ENCODE data around the gene SSRP1.

Gene SSRP1

GRCh38 chr11:57324886-57325734 lies 10.6 kb downstream of the SSRP1 start, which contains the start of gene TNKS1BP1:
TNKS1BP1 (minus strand) TSS chr11:57324952; CDS start chr11:57321885, 3,067 bp downstream.
- DNase-seq (ENCODE audit: low spot score), result peak; percentile 97

GRCh38 chr11:57324154-57324885 lies 11.4 kb downstream of the SSRP1 start:
- DNase-seq (ENCODE audit: low spot score), result no peak
- no peak for TF ChIP-seq CTCF (IDR thresholded peaks at IDR 0.05; ENCODE audit: extremely low read depth, missing control alignments)

More at GRCh38 chr11:57324886-57325734, 10.6 kb downstream of the SSRP1 start, which contains the start of gene TNKS1BP1:
- no peak for TF ChIP-seq CTCF (IDR thresholded peaks at IDR 0.05; ENCODE audit: extremely low read depth, missing control alignments)

- TF ChIP-seq CTCF (IDR thresholded peaks at IDR 0.05; ENCODE audit: extremely low read depth, missing control alignments), result no peak
- no peak for DNase-seq (ENCODE audit: low spot score)
Observed at GRCh38 chr11:57323855-57324153, 11.9 kb downstream of the SSRP1 start.

GRCh38 chr11:57323167-57323854 lies 12.4 kb downstream of the SSRP1 start:
- TF ChIP-seq CTCF (IDR thresholded peaks at IDR 0.05; ENCODE audit: extremely low read depth, missing control alignments), result no peak
- DNase-seq (ENCODE audit: low spot score), result no peak

- TF ChIP-seq CTCF (IDR thresholded peaks at IDR 0.05; ENCODE audit: extremely low read depth, missing control alignments), result no peak
- no peak for DNase-seq (ENCODE audit: low spot score)
Observed at GRCh38 chr11:57322256-57323166, 13.2 kb downstream of the SSRP1 start.

GRCh38 chr11:57321388-57322255 lies 14.1 kb downstream of the SSRP1 start:
- TF ChIP-seq CTCF (IDR thresholded peaks at IDR 0.05; ENCODE audit: extremely low read depth, missing control alignments), result no peak
- DNase-seq (ENCODE audit: low spot score), result no peak
